Measurements from ENCODE around the gene SGK1. TPM values are rescaled to one million over a fixed set of nuclear protein-coding genes. Genes with fewer than 3 reads are reported as not detected.

The SGK1 gene
- total RNA-seq, 3 donors from 2014 or later (not counting 1 experiment from before 2014, with no cell fraction given) = 31.8 to 89.6 (median 33.3) TPM

GRCh38 chr6:134173936-134174671, 143.8 kb downstream of the SGK1 start:
- Histone ChIP-seq H3K27me3 (ENCODE audit: control insufficient read depth, insufficient read depth, low read length) (no peaks in the 10 kb centered on the region), H3K4me1 (ENCODE audit: control insufficient read depth, insufficient read depth, low read length) (peaks cover 35% of the 10 kb centered on the region), H3K9me3 (ENCODE audit: control insufficient read depth, insufficient read depth, low read length) (no peaks in the 10 kb centered on the region), H3K4me3 (ENCODE audit: low read length) (peak overlapping the region; percentile 55), H3K36me3 (ENCODE audit: control insufficient read depth, insufficient read depth, low read length) (peaks cover 18% of the 10 kb centered on the region), H3K27ac (ENCODE audit: low read length) (peak overlapping the region; percentile 48)
- intact Hi-C loops (cut with micrococcal nuclease) = loop anchor here (1.0 to 10.0 kb wide), 6 partner anchors 467 to 1268 kb away; partner anchors contain the start of gene MYB
- Mint-ChIP-seq H3K36me3 (no peaks in the 10 kb centered on the region), H3K4me3 (peak overlapping the region; percentile 94), H3K27ac (peak overlapping the region; percentile 83 to 87), H3K27me3 (ENCODE audit: low read depth in 2 of 2) (peaks cover 5 to 17% of the 10 kb centered on the region in 2 donors), H3K9me3 (no peaks in the 10 kb centered on the region), H3K4me1 (peaks cover 36 to 38% of the 10 kb centered on the region in 2 donors)
- WGBS (ENCODE audit: insufficient coverage) = 0% methylated on average over 17 of the region's 21 CpGs
- peak in 1 of 3 donors; percentile 15 for ATAC-seq
- DNase-seq = peak; percentile 78 to 92
- peak; percentile 91 for TF ChIP-seq CTCF (IDR thresholded peaks at IDR 0.05)

GRCh38 chr6:134173366-134173725, 144.6 kb downstream of the SGK1 start:
- no peaks in the 10 kb centered on the region for H3K9me3 ChIP-seq (ENCODE audit: control insufficient read depth, insufficient read depth, low read length)
- Mint-ChIP-seq H3K36me3 (no peaks in the 10 kb centered on the region), H3K27ac (no peak overlapping the region), H3K4me1 (peaks cover 32 to 34% of the 10 kb centered on the region in 2 donors), H3K4me3 (peak overlapping the region; percentile 94), H3K27me3 (ENCODE audit: low read depth in 2 of 2) (peaks cover 3 to 14% of the 10 kb centered on the region in 2 donors), H3K9me3 (no peaks in the 10 kb centered on the region)
- H3K4me3 ChIP-seq (ENCODE audit: low read length) = no peak overlapping the region
- no peak for ATAC-seq
- 67% methylated on average over 1 of the region's 4 CpGs for WGBS (ENCODE audit: insufficient coverage)
- peaks cover 30% of the 10 kb centered on the region for H3K4me1 ChIP-seq (ENCODE audit: control insufficient read depth, insufficient read depth, low read length)
- DNase-seq = no peak
- intact Hi-C loops (cut with micrococcal nuclease) = loop anchor here (5.0 to 10.0 kb wide), 2 partner anchors 1011 to 1269 kb away; partner anchors contain the start of gene MYB
- no peak overlapping the region for H3K27ac ChIP-seq (ENCODE audit: low read length)
- H3K36me3 ChIP-seq (ENCODE audit: control insufficient read depth, insufficient read depth, low read length) = peaks cover 20% of the 10 kb centered on the region
- no peaks in the 10 kb centered on the region for H3K27me3 ChIP-seq (ENCODE audit: control insufficient read depth, insufficient read depth, low read length)
- no peak for TF ChIP-seq CTCF (IDR thresholded peaks at IDR 0.05)

- H3K36me3 Mint-ChIP-seq = no peaks in the 10 kb centered on the region
- H3K4me3 Mint-ChIP-seq = peak overlapping the region; percentile 52
- Histone ChIP-seq H3K27ac (ENCODE audit: low read length) (no peak overlapping the region), H3K27me3 (ENCODE audit: control insufficient read depth, insufficient read depth, low read length) (no peaks in the 10 kb centered on the region), H3K4me3 (ENCODE audit: low read length) (no peak overlapping the region), H3K4me1 (ENCODE audit: control insufficient read depth, insufficient read depth, low read length) (peaks cover 25% of the 10 kb centered on the region), H3K9me3 (ENCODE audit: control insufficient read depth, insufficient read depth, low read length) (no peaks in the 10 kb centered on the region), H3K36me3 (ENCODE audit: control insufficient read depth, insufficient read depth, low read length) (peaks cover 22% of the 10 kb centered on the region)
- H3K27ac Mint-ChIP-seq = no peak overlapping the region
- 67% methylated on average over 7 of the region's 7 CpGs for WGBS (ENCODE audit: insufficient coverage)
- intact Hi-C loops (cut with micrococcal nuclease) = loop anchor here (5.0 to 10.0 kb wide), 2 partner anchors 1012 to 1269 kb away; partner anchors contain the start of gene MYB
- peaks cover 27 to 29% of the 10 kb centered on the region in 2 donors for H3K4me1 Mint-ChIP-seq
- no peaks in the 10 kb centered on the region for H3K9me3 Mint-ChIP-seq
- ATAC-seq (no peak), DNase-seq (no peak)
- H3K27me3 Mint-ChIP-seq (ENCODE audit: low read depth in 2 of 2) = peaks cover 2 to 8% of the 10 kb centered on the region in 2 donors
- TF ChIP-seq CTCF (IDR thresholded peaks at IDR 0.05) = no peak
Observed at GRCh38 chr6:134172706-134173365, 145.1 kb downstream of the SGK1 start.
